ENCODE data around the gene SLC22A12. TPM values are rescaled to one million over a fixed set of nuclear protein-coding genes. Genes with fewer than 3 reads are reported as not detected.

SLC22A12 gene
- total RNA-seq, 2 donors from 2014 or later: not detected

GRCh38 chr11:64606796-64607380 lies 15.9 kb downstream of the SLC22A12 start:
- TF ChIP-seq, protein P1, sequence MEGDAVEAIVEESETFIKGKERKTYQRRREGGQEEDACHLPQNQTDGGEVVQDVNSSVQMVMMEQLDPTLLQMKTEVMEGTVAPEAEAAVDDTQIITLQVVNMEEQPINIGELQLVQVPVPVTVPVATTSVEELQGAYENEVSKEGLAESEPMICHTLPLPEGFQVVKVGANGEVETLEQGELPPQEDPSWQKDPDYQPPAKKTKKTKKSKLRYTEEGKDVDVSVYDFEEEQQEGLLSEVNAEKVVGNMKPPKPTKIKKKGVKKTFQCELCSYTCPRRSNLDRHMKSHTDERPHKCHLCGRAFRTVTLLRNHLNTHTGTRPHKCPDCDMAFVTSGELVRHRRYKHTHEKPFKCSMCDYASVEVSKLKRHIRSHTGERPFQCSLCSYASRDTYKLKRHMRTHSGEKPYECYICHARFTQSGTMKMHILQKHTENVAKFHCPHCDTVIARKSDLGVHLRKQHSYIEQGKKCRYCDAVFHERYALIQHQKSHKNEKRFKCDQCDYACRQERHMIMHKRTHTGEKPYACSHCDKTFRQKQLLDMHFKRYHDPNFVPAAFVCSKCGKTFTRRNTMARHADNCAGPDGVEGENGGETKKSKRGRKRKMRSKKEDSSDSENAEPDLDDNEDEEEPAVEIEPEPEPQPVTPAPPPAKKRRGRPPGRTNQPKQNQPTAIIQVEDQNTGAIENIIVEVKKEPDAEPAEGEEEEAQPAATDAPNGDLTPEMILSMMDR (IDR thresholded peaks at IDR 0.05): no peak
- ATAC-seq (ENCODE audit: insufficient number of reproducible peaks, low FRiP score, low read depth) (no peak), DNase-seq (ENCODE audit: low spot score) (no peak)
- Histone ChIP-seq H3K27me3 (replicated peaks; ENCODE audit: insufficient read depth) (no peaks in the 10 kb centered on the region), H3K27ac (no peak overlapping the region), H3K9me3 (no peaks in the 10 kb centered on the region), H3K4me3 (no peak overlapping the region), H3K36me3 (no peaks in the 10 kb centered on the region), H3K4me1 (ENCODE audit: control insufficient read depth in 1 of 2, low read depth in 2 of 2) (peaks cover 8 to 9% of the 10 kb centered on the region in 2 donors)

DNA sequence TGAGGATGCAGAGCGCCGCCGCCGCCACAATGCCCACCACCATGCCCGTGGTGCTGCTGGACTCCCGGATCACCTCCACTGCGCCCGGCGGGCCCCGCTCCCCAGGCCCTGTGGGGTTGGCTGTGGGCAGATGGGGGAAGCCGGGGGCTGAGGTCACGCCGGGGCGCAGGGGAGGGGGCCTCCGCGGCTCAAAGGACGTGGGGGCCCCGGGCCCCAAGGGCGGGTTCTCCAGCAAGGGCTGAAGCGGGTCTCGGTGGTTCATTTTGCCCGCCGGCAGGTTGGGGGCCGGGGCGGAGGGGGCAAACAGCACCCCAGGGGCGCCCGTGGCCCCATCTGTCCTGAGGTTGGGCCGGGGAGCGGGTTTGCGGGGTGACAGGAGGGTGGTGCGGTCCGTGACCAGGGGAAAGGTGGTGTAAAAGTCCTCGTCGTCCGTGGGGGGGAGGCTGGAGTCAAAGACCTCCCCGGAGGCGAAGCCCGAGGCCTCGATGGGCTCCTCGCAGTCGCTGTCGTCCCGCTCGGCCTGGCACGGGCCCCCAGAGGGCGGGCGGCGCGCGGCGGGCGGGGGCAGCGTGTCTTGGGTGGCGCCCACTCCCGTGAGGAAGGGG lies 16.5 kb downstream of the SLC22A12 start:
- DNase-seq (ENCODE audit: low spot score): no peak
- no peak overlapping the region for H3K27ac ChIP-seq
- peak overlapping the region; percentile 59 for H3K4me3 ChIP-seq
- no peak for ATAC-seq (ENCODE audit: insufficient number of reproducible peaks, low FRiP score, low read depth)
- TF ChIP-seq, protein P1 (IDR thresholded peaks at IDR 0.05): no peak
- no peaks in the 10 kb centered on the region for H3K9me3 ChIP-seq
- H3K4me1 ChIP-seq (ENCODE audit: control insufficient read depth in 1 of 2, low read depth in 2 of 2): peaks cover 8 to 9% of the 10 kb centered on the region in 2 donors
- H3K36me3 ChIP-seq: no peaks in the 10 kb centered on the region
- no peaks in the 10 kb centered on the region for H3K27me3 ChIP-seq (replicated peaks; ENCODE audit: insufficient read depth)

DNA sequence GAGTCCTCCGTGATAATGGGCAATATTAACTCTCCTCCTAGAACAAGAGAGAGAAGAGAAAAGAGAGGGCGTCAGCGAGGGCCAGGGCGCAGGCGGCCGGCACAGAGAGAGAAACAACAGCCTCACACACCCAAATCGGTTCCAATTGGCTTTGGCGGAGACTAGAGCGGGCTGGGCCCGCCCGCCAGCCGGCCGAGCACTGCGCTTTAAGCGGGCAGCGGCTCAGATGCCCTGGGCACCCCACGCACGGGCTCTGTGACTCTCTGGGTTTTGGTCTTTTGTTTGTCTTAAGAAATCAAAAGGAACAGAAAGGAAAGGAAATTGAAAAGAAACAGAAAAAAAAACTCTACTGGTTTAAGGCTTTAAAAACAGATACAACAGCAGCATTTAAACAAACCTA lies 17.0 kb downstream of the SLC22A12 start:
- TF ChIP-seq, protein P1 (IDR thresholded peaks at IDR 0.05): no peak
- H3K27ac ChIP-seq: no peak overlapping the region
- no peaks in the 10 kb centered on the region for H3K36me3 ChIP-seq
- DNase-seq (ENCODE audit: low spot score) (no peak), ATAC-seq (ENCODE audit: insufficient number of reproducible peaks, low FRiP score, low read depth) (no peak)
- no peaks in the 10 kb centered on the region for H3K27me3 ChIP-seq (replicated peaks; ENCODE audit: insufficient read depth)
- H3K4me3 ChIP-seq: peak overlapping the region; percentile 59
- peaks cover 8 to 9% of the 10 kb centered on the region in 2 donors for H3K4me1 ChIP-seq (ENCODE audit: control insufficient read depth in 1 of 2, low read depth in 2 of 2)
- no peaks in the 10 kb centered on the region for H3K9me3 ChIP-seq

DNA sequence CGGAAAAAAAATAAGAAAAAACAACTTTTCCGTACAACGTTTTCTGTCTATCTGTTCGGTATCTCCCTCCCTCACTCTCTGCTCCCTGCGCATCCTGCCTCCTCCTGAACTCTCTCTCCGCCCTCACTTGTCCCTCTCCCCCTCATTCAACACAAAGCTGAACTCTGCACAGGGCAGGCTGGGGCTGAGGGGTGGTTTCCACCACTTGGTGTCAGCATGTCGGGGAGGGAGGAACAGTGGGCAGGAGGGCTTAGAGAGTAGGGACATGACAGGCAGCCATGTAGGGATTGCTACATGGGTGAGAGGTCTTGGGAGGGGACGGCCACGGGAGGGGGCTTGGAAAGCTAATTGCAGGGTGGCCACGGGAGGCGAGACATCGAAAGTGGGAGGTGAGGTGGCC lies 17.6 kb downstream of the SLC22A12 start:
- no peaks in the 10 kb centered on the region for H3K36me3 ChIP-seq
- no peaks in the 10 kb centered on the region for H3K27me3 ChIP-seq (replicated peaks; ENCODE audit: insufficient read depth)
- TF ChIP-seq, protein P1 (IDR thresholded peaks at IDR 0.05): no peak
- H3K9me3 ChIP-seq: no peaks in the 10 kb centered on the region
- H3K27ac ChIP-seq: no peak overlapping the region
- H3K4me1 ChIP-seq (ENCODE audit: control insufficient read depth in 1 of 2, low read depth in 2 of 2): peaks cover 8 to 9% of the 10 kb centered on the region in 2 donors
- no peak overlapping the region for H3K4me3 ChIP-seq
- ATAC-seq (ENCODE audit: insufficient number of reproducible peaks, low FRiP score, low read depth) (no peak), DNase-seq (ENCODE audit: low spot score) (no peak)

GRCh38 chr11:64609436-64610047 lies 18.5 kb downstream of the SLC22A12 start:
- no peaks in the 10 kb centered on the region for H3K36me3 ChIP-seq
- ATAC-seq (ENCODE audit: insufficient number of reproducible peaks, low FRiP score, low read depth) (no peak), DNase-seq (ENCODE audit: low spot score) (no peak)
- peaks cover 8 to 9% of the 10 kb centered on the region in 2 donors for H3K4me1 ChIP-seq (ENCODE audit: control insufficient read depth in 1 of 2, low read depth in 2 of 2)
- TF ChIP-seq, protein P1 (IDR thresholded peaks at IDR 0.05): no peak
- H3K9me3 ChIP-seq: no peaks in the 10 kb centered on the region
- no peaks in the 10 kb centered on the region for H3K27me3 ChIP-seq (replicated peaks; ENCODE audit: insufficient read depth)
- H3K27ac ChIP-seq: no peak overlapping the region
- no peak overlapping the region for H3K4me3 ChIP-seq

All from thoracic aorta (tissue), 2 donors.